ENCODE measurements around the gene UBE2O.

Gene UBE2O

GRCh38 chr17:76386966-76387765 lies 65.8 kb downstream of the UBE2O start:
- TF ChIP-seq ZXDB (tag by site-specific recombination; IDR thresholded peaks at IDR 0.05) = no peak
- TF ChIP-seq ZNF600 (tag by site-specific recombination; IDR thresholded peaks at IDR 0.05) = peak; percentile 14; the same call in 1 of the 2 replicates
- TF ChIP-seq ZNF560 (tag by site-specific recombination; IDR thresholded peaks at IDR 0.05; ENCODE audit: borderline replicate concordance) = no peak
- TF ChIP-seq, protein P1, sequence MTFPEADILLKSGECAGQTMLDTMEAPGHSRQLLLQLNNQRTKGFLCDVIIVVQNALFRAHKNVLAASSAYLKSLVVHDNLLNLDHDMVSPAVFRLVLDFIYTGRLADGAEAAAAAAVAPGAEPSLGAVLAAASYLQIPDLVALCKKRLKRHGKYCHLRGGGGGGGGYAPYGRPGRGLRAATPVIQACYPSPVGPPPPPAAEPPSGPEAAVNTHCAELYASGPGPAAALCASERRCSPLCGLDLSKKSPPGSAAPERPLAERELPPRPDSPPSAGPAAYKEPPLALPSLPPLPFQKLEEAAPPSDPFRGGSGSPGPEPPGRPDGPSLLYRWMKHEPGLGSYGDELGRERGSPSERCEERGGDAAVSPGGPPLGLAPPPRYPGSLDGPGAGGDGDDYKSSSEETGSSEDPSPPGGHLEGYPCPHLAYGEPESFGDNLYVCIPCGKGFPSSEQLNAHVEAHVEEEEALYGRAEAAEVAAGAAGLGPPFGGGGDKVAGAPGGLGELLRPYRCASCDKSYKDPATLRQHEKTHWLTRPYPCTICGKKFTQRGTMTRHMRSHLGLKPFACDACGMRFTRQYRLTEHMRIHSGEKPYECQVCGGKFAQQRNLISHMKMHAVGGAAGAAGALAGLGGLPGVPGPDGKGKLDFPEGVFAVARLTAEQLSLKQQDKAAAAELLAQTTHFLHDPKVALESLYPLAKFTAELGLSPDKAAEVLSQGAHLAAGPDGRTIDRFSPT (tag by site-specific recombination; IDR thresholded peaks at IDR 0.05) = 0 out of 2 replicates have a peak, but pooled peaks have one; percentile 23
- TF ChIP-seq ZNF146 (tag by site-specific recombination; IDR thresholded peaks at IDR 0.05) = no peak
- no peak overlapping the region for H3K4me3 ChIP-seq (ENCODE audit: low read depth, low read length)
- ChIA-PET CTCF (interaction anchor here (0.6 to 4.7 kb wide), 17 partner anchors 10 to 293 kb away, joined by 3 to 68 read pairs (median 5); partner anchors contain the start of gene PRPSAP1), POLR2A (interaction anchor here (0.5 to 1.3 kb wide), 2 partner anchors 33 to 275 kb away, joined by 3 to 5 read pairs; partner anchors contain the start of gene PRPSAP1)
- H3K9me3 ChIP-seq (ENCODE audit: control insufficient read depth, insufficient read depth, low read depth, low read length) = no peaks in the 10 kb centered on the region
- peaks cover 0 to 49% of the 10 kb centered on the region in 2 experiments; a peak in 2 of 3 replicates for H3K36me3 ChIP-seq (ENCODE audit: control insufficient read depth in 2 of 2, insufficient read depth in 1 of 2, low read length in 2 of 2)
- H3K27ac ChIP-seq (ENCODE audit: extremely low read depth, low read depth, low read length) = no peak overlapping the region
- H3K4me1 ChIP-seq (ENCODE audit: control insufficient read depth, insufficient read depth, low read length) = peaks cover 8% of the 10 kb centered on the region; the same call in 1 of the 2 replicates

- Histone ChIP-seq H3K4me1 (ENCODE audit: control insufficient read depth, insufficient read depth, low read length) (peaks cover 8% of the 10 kb centered on the region; the same call in 1 of the 2 replicates), H3K36me3 (ENCODE audit: control insufficient read depth in 2 of 2, insufficient read depth in 1 of 2, low read length in 2 of 2) (peaks cover 0 to 38% of the 10 kb centered on the region in 2 experiments; a peak in 2 of 3 replicates), H3K27ac (ENCODE audit: extremely low read depth, low read depth, low read length) (no peak overlapping the region), H3K4me3 (ENCODE audit: low read depth, low read length) (peak overlapping the region; percentile 54), H3K9me3 (ENCODE audit: control insufficient read depth, insufficient read depth, low read depth, low read length) (no peaks in the 10 kb centered on the region)
- POLR2A ChIA-PET = interaction anchor here (0.5 to 4.0 kb wide), 3 partner anchors 7 to 276 kb away, joined by 3 to 51 read pairs (median 3); partner anchors contain the start of gene PRPSAP1
- CTCF ChIA-PET = interaction anchor here (0.5 to 4.7 kb wide), 33 partner anchors 10 to 1367 kb away, joined by 3 to 68 read pairs (median 4); partner anchors contain the start of gene PRPSAP1
- TF ChIP-seq MEIS1 (CRISPR knock-in tag; IDR thresholded peaks at IDR 0.05; ENCODE audit: borderline replicate concordance) (no peak), GLIS2 (tag by site-specific recombination; IDR thresholded peaks at IDR 0.05) (peak; percentile 79), ZNF624 (tag by site-specific recombination; IDR thresholded peaks at IDR 0.05) (no peak), ZNF558 (tag by site-specific recombination; IDR thresholded peaks at IDR 0.05) (no peak), ZNF394 (tag by site-specific recombination; IDR thresholded peaks at IDR 0.05; ENCODE audit: borderline replicate concordance) (peak; percentile 15; the same call in 1 of the 2 replicates), ZNF843 (tag by site-specific recombination; IDR thresholded peaks at IDR 0.05) (peak; percentile 42; the same call in 1 of the 2 replicates), HOXC10 (CRISPR knock-in tag; IDR thresholded peaks at IDR 0.05) (no peak), ZSCAN30 (tag by site-specific recombination; IDR thresholded peaks at IDR 0.05) (peak; percentile 93), OSR2 (tag by site-specific recombination; IDR thresholded peaks at IDR 0.05) (no peak; the same call in 1 of the 2 replicates), MZF1 (tag by site-specific recombination; IDR thresholded peaks at IDR 0.05; ENCODE audit: borderline replicate concordance) (no peak), ZNF629 (tag by site-specific recombination; IDR thresholded peaks at IDR 0.05) (peak; percentile 63), ZNF596 (tag by site-specific recombination; IDR thresholded peaks at IDR 0.05) (no peak), ZNF324 (tag by site-specific recombination; IDR thresholded peaks at IDR 0.05) (peak; percentile 83), ZNF311 (tag by site-specific recombination; IDR thresholded peaks at IDR 0.05; ENCODE audit: borderline replicate concordance) (no peak), SETDB1 (IDR thresholded peaks at IDR 0.05; ENCODE audit: insufficient read length, low read length) (peak; percentile 35), ZXDB (tag by site-specific recombination; IDR thresholded peaks at IDR 0.05) (no peak; the same call in 1 of the 2 replicates)
- TF ChIP-seq, protein P2, sequence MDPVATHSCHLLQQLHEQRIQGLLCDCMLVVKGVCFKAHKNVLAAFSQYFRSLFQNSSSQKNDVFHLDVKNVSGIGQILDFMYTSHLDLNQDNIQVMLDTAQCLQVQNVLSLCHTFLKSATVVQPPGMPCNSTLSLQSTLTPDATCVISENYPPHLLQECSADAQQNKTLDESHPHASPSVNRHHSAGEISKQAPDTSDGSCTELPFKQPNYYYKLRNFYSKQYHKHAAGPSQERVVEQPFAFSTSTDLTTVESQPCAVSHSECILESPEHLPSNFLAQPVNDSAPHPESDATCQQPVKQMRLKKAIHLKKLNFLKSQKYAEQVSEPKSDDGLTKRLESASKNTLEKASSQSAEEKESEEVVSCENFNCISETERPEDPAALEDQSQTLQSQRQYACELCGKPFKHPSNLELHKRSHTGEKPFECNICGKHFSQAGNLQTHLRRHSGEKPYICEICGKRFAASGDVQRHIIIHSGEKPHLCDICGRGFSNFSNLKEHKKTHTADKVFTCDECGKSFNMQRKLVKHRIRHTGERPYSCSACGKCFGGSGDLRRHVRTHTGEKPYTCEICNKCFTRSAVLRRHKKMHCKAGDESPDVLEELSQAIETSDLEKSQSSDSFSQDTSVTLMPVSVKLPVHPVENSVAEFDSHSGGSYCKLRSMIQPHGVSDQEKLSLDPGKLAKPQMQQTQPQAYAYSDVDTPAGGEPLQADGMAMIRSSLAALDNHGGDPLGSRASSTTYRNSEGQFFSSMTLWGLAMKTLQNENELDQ (tag by site-specific recombination; IDR thresholded peaks at IDR 0.05; ENCODE audit: low read depth) = no peak
- TF ChIP-seq, protein P3, sequence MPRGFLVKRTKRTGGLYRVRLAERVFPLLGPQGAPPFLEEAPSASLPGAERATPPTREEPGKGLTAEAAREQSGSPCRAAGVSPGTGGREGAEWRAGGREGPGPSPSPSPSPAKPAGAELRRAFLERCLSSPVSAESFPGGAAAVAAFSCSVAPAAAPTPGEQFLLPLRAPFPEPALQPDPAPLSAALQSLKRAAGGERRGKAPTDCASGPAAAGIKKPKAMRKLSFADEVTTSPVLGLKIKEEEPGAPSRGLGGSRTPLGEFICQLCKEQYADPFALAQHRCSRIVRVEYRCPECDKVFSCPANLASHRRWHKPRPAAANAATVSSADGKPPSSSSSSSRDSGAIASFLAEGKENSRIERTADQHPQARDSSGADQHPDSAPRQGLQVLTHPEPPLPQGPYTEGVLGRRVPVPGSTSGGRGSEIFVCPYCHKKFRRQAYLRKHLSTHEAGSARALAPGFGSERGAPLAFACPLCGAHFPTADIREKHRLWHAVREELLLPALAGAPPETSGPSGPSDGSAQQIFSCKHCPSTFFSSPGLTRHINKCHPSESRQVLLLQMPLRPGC (tag by site-specific recombination; IDR thresholded peaks at IDR 0.05) = 0 out of 2 replicates have a peak, but pooled peaks have one; percentile 49
- TF ChIP-seq, protein P1 (tag by site-specific recombination; IDR thresholded peaks at IDR 0.05) = peak; percentile 97
Observed at GRCh38 chr17:76385892-76386786, 66.8 kb downstream of the UBE2O start.
